Keratinocyte (primary cell): ENCODE results near the gene CTAGE9.

Experiments
- EZH2 ChIP-seq: IDR thresholded peaks from one replicate; pipeline ENCODE4 v1.6.1; 2012; ENCODE audit warnings: inconsistent platforms, mild to moderate bottlenecking, low read length, moderate library complexity
- TF ChIP-seq, protein P1 (sequence below), 3 experiments: IDR thresholded peaks in 1 of 3; conservative IDR thresholded peaks in 1 of 3; optimal IDR thresholded peaks in 1 of 3; 2 replicates in 2 of 3; 3 replicates in 1 of 3; pipeline versions ENCODE3 to v1.5.1; 2011; ENCODE audit warnings: low read length in 3 of 3, mild to moderate bottlenecking in 3 of 3, moderate library complexity in 2 of 3, control low read depth in 1 of 3, inconsistent platforms in 1 of 3; ENCODE audit not compliant: insufficient read depth in 2 of 3; ENCODE audit errors: extremely low read depth in 1 of 3

DNA sequence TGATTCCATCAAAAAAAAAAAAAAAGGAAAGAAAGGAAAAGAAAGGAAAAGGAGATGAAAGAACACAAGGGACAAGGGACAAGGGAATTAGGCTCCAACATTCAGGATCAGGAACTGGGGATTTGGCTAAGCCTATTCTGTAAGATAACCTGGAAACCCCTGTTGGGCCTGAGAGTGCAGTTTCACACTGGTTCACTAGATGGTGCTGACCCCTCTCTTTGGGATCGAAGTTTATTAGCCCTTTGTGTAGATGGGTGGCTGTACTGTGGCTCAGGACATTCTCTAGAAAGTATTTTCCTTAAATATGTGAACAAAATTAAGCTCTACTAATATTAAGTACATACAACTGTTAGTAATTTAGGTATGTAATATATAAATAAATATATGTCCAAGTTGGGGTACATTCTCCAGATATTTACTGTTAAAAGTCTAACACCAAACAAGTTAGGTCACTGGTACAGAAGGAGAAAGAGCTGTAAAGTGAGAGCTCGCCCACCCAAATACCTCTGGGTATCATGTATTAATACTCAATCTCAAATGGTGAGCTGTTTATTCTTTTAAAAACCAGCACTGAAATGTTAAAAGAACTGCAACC lies 15.9 kb downstream of the CTAGE9 start:
- no peak for TF ChIP-seq EZH2
- TF ChIP-seq, protein P1, sequence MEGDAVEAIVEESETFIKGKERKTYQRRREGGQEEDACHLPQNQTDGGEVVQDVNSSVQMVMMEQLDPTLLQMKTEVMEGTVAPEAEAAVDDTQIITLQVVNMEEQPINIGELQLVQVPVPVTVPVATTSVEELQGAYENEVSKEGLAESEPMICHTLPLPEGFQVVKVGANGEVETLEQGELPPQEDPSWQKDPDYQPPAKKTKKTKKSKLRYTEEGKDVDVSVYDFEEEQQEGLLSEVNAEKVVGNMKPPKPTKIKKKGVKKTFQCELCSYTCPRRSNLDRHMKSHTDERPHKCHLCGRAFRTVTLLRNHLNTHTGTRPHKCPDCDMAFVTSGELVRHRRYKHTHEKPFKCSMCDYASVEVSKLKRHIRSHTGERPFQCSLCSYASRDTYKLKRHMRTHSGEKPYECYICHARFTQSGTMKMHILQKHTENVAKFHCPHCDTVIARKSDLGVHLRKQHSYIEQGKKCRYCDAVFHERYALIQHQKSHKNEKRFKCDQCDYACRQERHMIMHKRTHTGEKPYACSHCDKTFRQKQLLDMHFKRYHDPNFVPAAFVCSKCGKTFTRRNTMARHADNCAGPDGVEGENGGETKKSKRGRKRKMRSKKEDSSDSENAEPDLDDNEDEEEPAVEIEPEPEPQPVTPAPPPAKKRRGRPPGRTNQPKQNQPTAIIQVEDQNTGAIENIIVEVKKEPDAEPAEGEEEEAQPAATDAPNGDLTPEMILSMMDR (optimal IDR thresholded peaks at IDR 0.05 in 1 of 3, IDR thresholded peaks at IDR 0.05 in 1 of 3, conservative IDR thresholded peaks at IDR 0.05 in 1 of 3; ENCODE audit: extremely low read depth in 1 of 3, insufficient read depth in 2 of 3, low read length in 3 of 3), result peak; percentile 72 to 84 (median 78)
